ENCODE data around the gene NNAT.

NNAT gene

GRCh38 chr20:37511610-37512275, 9.3 kb upstream of the NNAT start:
- no peak overlapping the region for H3K4me3 ChIP-seq (ENCODE audit: low read depth, low read length)
- no peak for DNase-seq (ENCODE audit: low read depth)
- no peak for TF ChIP-seq CTCF (IDR thresholded peaks at IDR 0.05; ENCODE audit: low read depth, low read length, missing control alignments)

- TF ChIP-seq CTCF (IDR thresholded peaks at IDR 0.05; ENCODE audit: low read depth, low read length, missing control alignments): no peak
- DNase-seq (ENCODE audit: low read depth): no peak
- H3K4me3 ChIP-seq (ENCODE audit: low read depth, low read length): no peak overlapping the region
These were observed 7.2 kb upstream of the NNAT start for GRCh38 chr20:37513779-37514359.

GRCh38 chr20:37515876-37516275, 5.2 kb upstream of the NNAT start:
- no peak for TF ChIP-seq CTCF (IDR thresholded peaks at IDR 0.05; ENCODE audit: low read depth, low read length, missing control alignments)
- H3K4me3 ChIP-seq (ENCODE audit: low read depth, low read length): no peak overlapping the region
- DNase-seq (ENCODE audit: low read depth): no peak

- no peak for DNase-seq (ENCODE audit: low read depth)
- no peak overlapping the region for H3K4me3 ChIP-seq (ENCODE audit: low read depth, low read length)
- no peak for TF ChIP-seq CTCF (IDR thresholded peaks at IDR 0.05; ENCODE audit: low read depth, low read length, missing control alignments)
These were observed 4.0 kb upstream of the NNAT start for GRCh38 chr20:37516811-37517750.

- H3K4me3 ChIP-seq (ENCODE audit: low read depth, low read length): no peak overlapping the region
- DNase-seq (ENCODE audit: low read depth): no peak
- no peak for TF ChIP-seq CTCF (IDR thresholded peaks at IDR 0.05; ENCODE audit: low read depth, low read length, missing control alignments)
These were observed 3.0 kb upstream of the NNAT start for GRCh38 chr20:37518059-37518458.

- no peak overlapping the region for H3K4me3 ChIP-seq (ENCODE audit: low read depth, low read length)
- no peak for DNase-seq (ENCODE audit: low read depth)
- no peak for TF ChIP-seq CTCF (IDR thresholded peaks at IDR 0.05; ENCODE audit: low read depth, low read length, missing control alignments)
These were observed 2.2 kb upstream of the NNAT start for GRCh38 chr20:37518606-37519507.
